ENCODE data around the gene TUBE1.
"Not testable (repeated sequence)": the region's sequence is repeated elsewhere in the genome, so short reads cannot be mapped to it uniquely, and the experiment has no call there.

Gene TUBE1

GRCh38 chr6:112049996-112050395 lies 37.3 kb downstream of the TUBE1 start:
- H3K4me1 ChIP-seq (ENCODE audit: insufficient read depth, low read length), result no peaks in the 10 kb centered on the region
- H3K9ac ChIP-seq (ENCODE audit: low read depth, low read length), result no peak overlapping the region
- H3K36me3 ChIP-seq (ENCODE audit: insufficient read depth, low read length), result no peaks in the 10 kb centered on the region
- no peaks in the 10 kb centered on the region for H3K9me3 ChIP-seq (ENCODE audit: control insufficient read depth, insufficient read depth, low read length)

GRCh38 chr6:112049026-112049799 lies 38.1 kb downstream of the TUBE1 start:
- Histone ChIP-seq H3K9ac (ENCODE audit: low read depth, low read length) (no peak overlapping the region), H3K36me3 (ENCODE audit: insufficient read depth, low read length) (no peaks in the 10 kb centered on the region), H3K9me3 (ENCODE audit: control insufficient read depth, insufficient read depth, low read length) (no peaks in the 10 kb centered on the region), H3K4me1 (ENCODE audit: insufficient read depth, low read length) (no peaks in the 10 kb centered on the region)

GRCh38 chr6:112047523-112047922 lies 39.8 kb downstream of the TUBE1 start:
- H3K36me3 ChIP-seq (ENCODE audit: insufficient read depth, low read length); H3K4me1 ChIP-seq (ENCODE audit: insufficient read depth, low read length); H3K9ac ChIP-seq (ENCODE audit: low read depth, low read length); H3K9me3 ChIP-seq (ENCODE audit: control insufficient read depth, insufficient read depth, low read length): not testable (repeated sequence)

GRCh38 chr6:112044856-112045255 lies 42.4 kb downstream of the TUBE1 start:
- no peak overlapping the region for H3K9ac ChIP-seq (ENCODE audit: low read depth, low read length)
- peaks cover 14% of the 10 kb centered on the region; the same call in 1 of the 2 replicates for H3K4me1 ChIP-seq (ENCODE audit: insufficient read depth, low read length)
- H3K9me3 ChIP-seq (ENCODE audit: control insufficient read depth, insufficient read depth, low read length), result no peaks in the 10 kb centered on the region
- no peaks in the 10 kb centered on the region for H3K36me3 ChIP-seq (ENCODE audit: insufficient read depth, low read length)

DNA sequence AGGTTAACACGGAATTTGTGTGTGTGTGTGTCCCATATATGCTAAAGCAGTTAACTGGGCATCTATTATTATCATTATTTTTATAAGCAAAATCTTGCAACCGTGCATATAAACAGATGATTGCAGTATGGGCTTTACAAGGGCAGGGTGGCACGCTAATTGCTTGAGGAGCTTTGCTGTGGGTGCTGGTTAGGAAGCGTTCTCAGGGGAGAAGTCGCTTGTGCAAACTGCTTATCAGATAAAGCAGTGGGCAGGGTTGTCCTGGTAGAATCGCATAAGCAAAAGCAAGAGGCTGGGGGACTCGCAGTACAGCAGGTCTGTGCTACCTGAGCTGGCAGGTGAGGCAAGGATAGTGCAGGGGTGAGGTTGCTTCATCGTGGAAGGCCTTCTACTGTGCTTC lies 43.1 kb downstream of the TUBE1 start:
- no peaks in the 10 kb centered on the region for H3K9me3 ChIP-seq (ENCODE audit: control insufficient read depth, insufficient read depth, low read length)
- no peaks in the 10 kb centered on the region for H3K36me3 ChIP-seq (ENCODE audit: insufficient read depth, low read length)
- H3K4me1 ChIP-seq (ENCODE audit: insufficient read depth, low read length), result peaks cover 14% of the 10 kb centered on the region; the same call in 1 of the 2 replicates
- H3K9ac ChIP-seq (ENCODE audit: low read depth, low read length), result no peak overlapping the region

GRCh38 chr6:112043032-112044007 lies 44.0 kb downstream of the TUBE1 start:
- no peaks in the 10 kb centered on the region for H3K9me3 ChIP-seq (ENCODE audit: control insufficient read depth, insufficient read depth, low read length)
- peak overlapping the region; percentile 82 for H3K9ac ChIP-seq (ENCODE audit: low read depth, low read length)
- no peaks in the 10 kb centered on the region for H3K36me3 ChIP-seq (ENCODE audit: insufficient read depth, low read length)
- peaks cover 14% of the 10 kb centered on the region; the same call in 1 of the 2 replicates for H3K4me1 ChIP-seq (ENCODE audit: insufficient read depth, low read length)

DNA sequence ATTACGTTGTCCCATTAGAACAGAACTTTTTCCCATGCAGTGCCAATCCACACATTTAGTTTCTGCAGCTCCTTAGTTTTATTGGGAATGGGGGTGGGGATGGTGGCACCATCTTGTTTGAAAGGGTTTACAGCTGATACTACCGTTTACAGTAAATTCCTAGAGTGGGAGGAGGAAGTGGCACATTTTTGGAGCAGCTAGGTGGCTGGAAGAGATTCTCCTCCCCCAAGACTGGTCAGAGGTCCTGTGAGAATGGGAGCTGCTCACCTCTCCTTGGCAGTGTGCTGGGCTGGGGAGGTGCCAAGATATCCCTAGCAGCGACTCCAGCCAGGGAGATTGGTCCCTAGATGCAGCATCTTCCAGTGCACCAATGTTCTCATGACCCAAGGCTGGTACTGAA lies 45.7 kb downstream of the TUBE1 start:
- no peaks in the 10 kb centered on the region for H3K36me3 ChIP-seq (ENCODE audit: insufficient read depth, low read length)
- peaks cover 20% of the 10 kb centered on the region for H3K4me1 ChIP-seq (ENCODE audit: insufficient read depth, low read length)
- no peaks in the 10 kb centered on the region for H3K9me3 ChIP-seq (ENCODE audit: control insufficient read depth, insufficient read depth, low read length)
- H3K9ac ChIP-seq (ENCODE audit: low read depth, low read length), result no peak overlapping the region

- peaks cover 20% of the 10 kb centered on the region for H3K4me1 ChIP-seq (ENCODE audit: insufficient read depth, low read length)
- H3K36me3 ChIP-seq (ENCODE audit: insufficient read depth, low read length), result no peaks in the 10 kb centered on the region
- H3K9ac ChIP-seq (ENCODE audit: low read depth, low read length), result no peak overlapping the region
- no peaks in the 10 kb centered on the region for H3K9me3 ChIP-seq (ENCODE audit: control insufficient read depth, insufficient read depth, low read length)
Observed at GRCh38 chr6:112040956-112041355, 46.3 kb downstream of the TUBE1 start.

- H3K36me3 ChIP-seq (ENCODE audit: insufficient read depth, low read length), result no peaks in the 10 kb centered on the region
- no peak overlapping the region for H3K9ac ChIP-seq (ENCODE audit: low read depth, low read length)
- peaks cover 20% of the 10 kb centered on the region for H3K4me1 ChIP-seq (ENCODE audit: insufficient read depth, low read length)
- no peaks in the 10 kb centered on the region for H3K9me3 ChIP-seq (ENCODE audit: control insufficient read depth, insufficient read depth, low read length)
Observed at GRCh38 chr6:112039431-112039770, 47.9 kb downstream of the TUBE1 start.

- Histone ChIP-seq H3K4me1 (ENCODE audit: insufficient read depth, low read length) (peaks cover 20% of the 10 kb centered on the region), H3K9ac (ENCODE audit: low read depth, low read length) (no peak overlapping the region), H3K9me3 (ENCODE audit: control insufficient read depth, insufficient read depth, low read length) (no peaks in the 10 kb centered on the region), H3K36me3 (ENCODE audit: insufficient read depth, low read length) (no peaks in the 10 kb centered on the region)
Observed at GRCh38 chr6:112038756-112039430, 48.4 kb downstream of the TUBE1 start.

DNA sequence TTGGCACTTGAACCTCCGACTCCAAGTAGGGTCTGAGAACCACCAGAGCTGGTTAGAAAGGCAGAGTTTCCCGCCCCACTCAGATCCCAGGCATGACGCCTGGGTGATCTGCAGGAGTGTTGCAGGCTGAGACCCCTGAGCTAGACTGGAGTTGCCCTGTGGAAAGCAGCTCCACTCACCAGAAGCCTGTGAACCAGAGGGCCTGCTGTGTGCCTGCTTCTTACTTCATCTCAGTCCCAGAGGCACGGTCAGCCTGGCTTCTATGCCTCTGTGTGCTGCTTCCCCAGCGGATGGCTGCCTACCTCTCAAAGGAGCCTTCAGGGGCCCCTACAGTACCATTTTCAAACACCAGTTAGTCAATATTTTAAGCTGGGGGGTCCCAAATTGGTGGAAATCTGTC lies 49.0 kb downstream of the TUBE1 start:
- Histone ChIP-seq H3K4me1 (ENCODE audit: insufficient read depth, low read length) (peaks cover 20% of the 10 kb centered on the region), H3K9ac (ENCODE audit: low read depth, low read length) (no peak overlapping the region), H3K36me3 (ENCODE audit: insufficient read depth, low read length) (no peaks in the 10 kb centered on the region), H3K9me3 (ENCODE audit: control insufficient read depth, insufficient read depth, low read length) (no peaks in the 10 kb centered on the region)

DNA sequence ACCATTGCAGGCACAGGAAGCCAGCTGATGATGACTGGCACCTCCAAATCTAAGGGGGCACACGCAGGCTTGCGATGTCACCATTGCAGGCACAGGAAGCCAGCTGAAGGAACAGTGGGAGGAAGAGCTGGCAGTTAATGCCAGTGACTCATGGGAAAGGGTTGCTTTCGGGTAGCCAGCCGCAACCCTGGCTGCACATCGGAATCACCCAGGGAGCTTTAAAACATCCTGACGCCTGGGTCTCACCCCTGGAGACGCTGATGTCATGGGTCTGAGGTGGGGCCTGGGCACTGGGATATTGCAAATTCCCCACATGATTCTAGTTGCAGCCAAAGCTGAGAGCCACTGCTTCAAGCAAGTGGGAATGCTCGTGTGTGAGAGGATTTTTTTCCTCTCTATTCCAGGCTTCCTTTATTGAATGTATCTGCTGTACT lies 49.5 kb downstream of the TUBE1 start:
- Histone ChIP-seq H3K4me1 (ENCODE audit: insufficient read depth, low read length) (peaks cover 20% of the 10 kb centered on the region), H3K9ac (ENCODE audit: low read depth, low read length) (no peak overlapping the region)

DNA sequence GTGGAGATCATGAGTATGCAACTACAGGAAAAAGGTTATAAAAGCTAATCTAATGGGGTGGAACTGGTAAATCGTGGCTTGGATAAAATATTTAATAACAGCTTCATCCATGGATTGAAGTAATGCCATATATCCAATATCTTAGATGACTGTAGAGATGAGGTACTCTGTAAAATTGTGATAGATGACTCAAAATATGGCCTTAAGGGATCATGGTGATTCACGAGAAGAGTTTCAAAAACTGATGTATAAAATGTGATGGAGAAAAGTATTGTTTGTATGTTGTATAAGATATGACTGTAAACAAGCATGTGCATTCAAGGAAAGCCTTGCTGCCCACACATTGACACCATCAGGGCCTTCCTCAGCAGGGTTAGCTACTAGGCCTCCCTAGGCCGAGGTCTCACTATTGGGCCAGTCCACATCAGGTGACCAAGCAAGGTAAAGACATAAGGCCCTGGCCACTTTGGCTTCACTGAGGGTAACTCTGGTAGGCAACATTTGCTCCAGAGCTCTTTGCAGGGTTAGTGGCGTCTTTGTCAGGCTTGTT lies 51.1 kb downstream of the TUBE1 start:
- no peak overlapping the region for H3K9ac ChIP-seq (ENCODE audit: low read depth, low read length)
- peaks cover 10% of the 10 kb centered on the region for H3K4me1 ChIP-seq (ENCODE audit: insufficient read depth, low read length)
- H3K36me3 ChIP-seq (ENCODE audit: insufficient read depth, low read length), result no peaks in the 10 kb centered on the region
- H3K9me3 ChIP-seq (ENCODE audit: control insufficient read depth, insufficient read depth, low read length), result no peaks in the 10 kb centered on the region

More for the DNA sequence above, 49.5 kb downstream of the TUBE1 start:
- Histone ChIP-seq H3K36me3 (ENCODE audit: insufficient read depth, low read length) (no peaks in the 10 kb centered on the region), H3K9me3 (ENCODE audit: control insufficient read depth, insufficient read depth, low read length) (no peaks in the 10 kb centered on the region)

- Histone ChIP-seq H3K36me3 (ENCODE audit: insufficient read depth, low read length) (no peaks in the 10 kb centered on the region), H3K9ac (ENCODE audit: low read depth, low read length) (no peak overlapping the region), H3K4me1 (ENCODE audit: insufficient read depth, low read length) (peaks cover 6% of the 10 kb centered on the region), H3K9me3 (ENCODE audit: control insufficient read depth, insufficient read depth, low read length) (no peaks in the 10 kb centered on the region)
Observed at GRCh38 chr6:112034616-112034995, 52.7 kb downstream of the TUBE1 start.

All from ES-I3 (cell line).